BLaER1 (cell line): ENCODE data around the gene MYO3B.
A peak's percentile ranks its signal among the peaks of the same experiment; 100 is the strongest.

Experiments used
- H3K27ac ChIP-seq: shearing (Covaris generic); formaldehyde crosslinking; 2 replicates; pipeline ENCODE4 v1.8.1; 2022
- H3K27me3 ChIP-seq: shearing (Covaris generic); formaldehyde crosslinking; 2 replicates; pipeline ENCODE4 v1.8.1; 2022
- H3K36me3 ChIP-seq: shearing (Covaris generic); formaldehyde crosslinking; 2 replicates; pipeline ENCODE4 v1.8.1; 2022
- H3K4me1 ChIP-seq: shearing (Covaris generic); formaldehyde crosslinking; 2 replicates; pipeline ENCODE4 v1.8.1; 2022
- H3K4me2 ChIP-seq: shearing (Covaris generic); formaldehyde crosslinking; 2 replicates; pipeline ENCODE4 v1.8.1; 2022
- H3K4me3 ChIP-seq: shearing (Covaris generic); formaldehyde crosslinking; 2 replicates; pipeline ENCODE4 v1.8.1; 2022
- H3K9ac ChIP-seq: shearing (Covaris generic); formaldehyde crosslinking; 2 replicates; pipeline ENCODE4 v1.8.1; 2022
- H3K9me3 ChIP-seq: shearing (Covaris generic); formaldehyde crosslinking; 2 replicates; pipeline ENCODE4 v1.8.1; 2022
- H4K20me1 ChIP-seq: shearing (Covaris generic); formaldehyde crosslinking; 2 replicates; pipeline ENCODE4 v1.8.1; 2022
- Cebpa-rat ChIP-seq: shearing (Covaris generic); IDR thresholded peaks from 2 replicates; pipeline ENCODE4 v1.8.1; 2022

The MYO3B gene

DNA sequence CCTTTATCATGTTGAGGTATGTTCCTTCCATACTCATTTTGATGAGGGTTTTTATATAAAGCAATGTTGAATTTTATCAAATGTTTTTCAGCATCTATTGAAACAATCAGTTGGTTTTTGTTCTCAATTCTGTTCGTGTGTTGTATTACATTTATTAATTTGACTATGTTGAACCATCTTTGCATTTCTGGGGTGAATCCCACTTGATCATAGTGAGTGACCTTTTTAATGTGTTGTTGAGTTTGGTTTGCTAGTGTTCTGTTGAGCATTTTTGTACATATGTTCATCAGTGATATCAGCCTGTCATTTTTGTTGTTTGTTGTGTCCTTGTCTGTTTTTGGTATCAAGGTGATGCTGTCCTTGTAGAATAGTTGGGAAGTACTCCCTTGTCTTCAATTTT is 110.9 kb downstream of the MYO3B start:
- no peak overlapping the region for H3K4me3 ChIP-seq
- H3K9ac ChIP-seq: no peak overlapping the region
- H3K27me3 ChIP-seq: no peaks in the 10 kb centered on the region
- no peak overlapping the region for H3K4me2 ChIP-seq
- no peak overlapping the region for H3K27ac ChIP-seq
- H3K36me3 ChIP-seq: no peaks in the 10 kb centered on the region
- no peaks in the 10 kb centered on the region for H4K20me1 ChIP-seq
- H3K9me3 ChIP-seq: peaks cover 9% of the 10 kb centered on the region
- no peak for TF ChIP-seq Cebpa-rat
- peaks cover 4% of the 10 kb centered on the region for H3K4me1 ChIP-seq

DNA sequence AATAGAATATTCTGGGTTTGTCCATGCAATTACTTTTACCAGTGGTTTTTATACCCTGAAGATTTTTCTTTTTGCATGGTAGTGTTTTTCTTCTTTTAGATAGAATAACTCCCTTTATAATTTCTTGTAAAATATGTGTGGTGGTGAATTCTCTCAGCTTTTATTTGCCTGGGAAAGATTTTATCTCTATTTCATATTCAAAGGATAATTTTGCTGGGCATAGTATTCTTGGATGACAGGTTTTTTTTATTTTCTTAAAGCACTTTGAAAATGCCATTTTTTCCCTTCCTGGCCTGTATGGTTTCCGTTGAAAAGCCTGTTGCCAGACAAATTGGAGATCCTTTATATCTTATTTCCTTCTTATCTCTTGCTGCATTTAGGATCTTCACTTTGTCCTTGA is 113.5 kb downstream of the MYO3B start:
- peaks cover 18% of the 10 kb centered on the region for H3K9me3 ChIP-seq

GRCh38 chr2:170292415-170292814 is 114.5 kb downstream of the MYO3B start:
- Histone ChIP-seq H3K4me2 (no peak overlapping the region), H3K4me1 (no peaks in the 10 kb centered on the region), H3K4me3 (no peak overlapping the region), H3K9ac (no peak overlapping the region), H3K27me3 (no peaks in the 10 kb centered on the region), H4K20me1 (no peaks in the 10 kb centered on the region), H3K9me3 (peaks cover 22% of the 10 kb centered on the region), H3K27ac (no peak overlapping the region), H3K36me3 (no peaks in the 10 kb centered on the region)
- TF ChIP-seq Cebpa-rat: no peak

More for the DNA sequence above, 113.5 kb downstream of the MYO3B start:
- Histone ChIP-seq H4K20me1 (no peaks in the 10 kb centered on the region), H3K9ac (no peak overlapping the region), H3K27me3 (no peaks in the 10 kb centered on the region), H3K4me2 (no peak overlapping the region), H3K27ac (no peak overlapping the region), H3K4me1 (no peaks in the 10 kb centered on the region), H3K36me3 (no peaks in the 10 kb centered on the region), H3K4me3 (no peak overlapping the region)
- no peak for TF ChIP-seq Cebpa-rat

GRCh38 chr2:170297496-170297895 is 119.5 kb downstream of the MYO3B start:
- Histone ChIP-seq H3K27me3 (no peaks in the 10 kb centered on the region), H3K4me2 (no peak overlapping the region), H3K9me3 (peaks cover 13% of the 10 kb centered on the region), H3K9ac (no peak overlapping the region), H3K4me1 (peaks cover 9% of the 10 kb centered on the region), H3K36me3 (no peaks in the 10 kb centered on the region), H3K4me3 (no peak overlapping the region), H4K20me1 (no peaks in the 10 kb centered on the region), H3K27ac (no peak overlapping the region)
- no peak for TF ChIP-seq Cebpa-rat

- H3K4me1 ChIP-seq: peaks cover 9% of the 10 kb centered on the region
- H3K36me3 ChIP-seq: no peaks in the 10 kb centered on the region
- TF ChIP-seq Cebpa-rat: no peak
- no peaks in the 10 kb centered on the region for H4K20me1 ChIP-seq
- H3K27me3 ChIP-seq: no peaks in the 10 kb centered on the region
- no peak overlapping the region for H3K9ac ChIP-seq
- no peak overlapping the region for H3K4me3 ChIP-seq
- H3K9me3 ChIP-seq: peaks cover 13% of the 10 kb centered on the region
- H3K27ac ChIP-seq: no peak overlapping the region
- peak overlapping the region; percentile 46 for H3K4me2 ChIP-seq
Measured at GRCh38 chr2:170298115-170298514, 120.2 kb downstream of the MYO3B start.

- H4K20me1 ChIP-seq: no peaks in the 10 kb centered on the region
- no peaks in the 10 kb centered on the region for H3K36me3 ChIP-seq
- no peaks in the 10 kb centered on the region for H3K27me3 ChIP-seq
- no peak overlapping the region for H3K27ac ChIP-seq
- H3K4me2 ChIP-seq: no peak overlapping the region
- TF ChIP-seq Cebpa-rat: no peak
- peaks cover 9% of the 10 kb centered on the region for H3K4me1 ChIP-seq
- no peak overlapping the region for H3K9ac ChIP-seq
- H3K9me3 ChIP-seq: peaks cover 13% of the 10 kb centered on the region
- no peak overlapping the region for H3K4me3 ChIP-seq
Measured at GRCh38 chr2:170298861-170299429, 121.0 kb downstream of the MYO3B start.

GRCh38 chr2:170300993-170301392 is 123.0 kb downstream of the MYO3B start:
- Histone ChIP-seq H3K4me3 (no peak overlapping the region), H3K27ac (no peak overlapping the region), H3K4me1 (peaks cover 9% of the 10 kb centered on the region), H3K9me3 (peaks cover 9% of the 10 kb centered on the region), H3K9ac (no peak overlapping the region), H3K36me3 (no peaks in the 10 kb centered on the region), H4K20me1 (no peaks in the 10 kb centered on the region), H3K4me2 (no peak overlapping the region), H3K27me3 (no peaks in the 10 kb centered on the region)
- TF ChIP-seq Cebpa-rat: no peak

DNA sequence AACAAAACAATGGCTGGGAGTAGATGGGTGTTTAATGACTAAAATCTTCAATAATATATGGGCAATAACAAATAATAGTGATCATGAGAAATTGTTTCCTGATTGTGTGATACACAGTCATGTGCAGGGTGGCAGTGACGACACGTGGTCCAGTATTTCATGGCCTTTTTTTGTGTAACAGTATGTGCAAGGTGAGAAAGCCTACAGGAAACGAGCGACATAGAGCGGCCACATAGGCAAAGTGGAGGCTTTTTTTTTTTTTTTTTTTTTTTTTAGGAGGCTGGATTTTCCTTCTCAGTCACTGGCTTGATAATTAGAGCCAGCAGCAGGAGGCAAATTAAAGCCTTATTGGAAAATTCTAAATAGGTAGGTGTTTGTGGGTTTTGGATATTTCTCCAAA is 123.7 kb downstream of the MYO3B start:
- H3K27me3 ChIP-seq: no peaks in the 10 kb centered on the region
- H3K9me3 ChIP-seq: 0 out of 2 replicates have a peak, but pooled peaks cover 3% of the 10 kb centered on the region
- no peak overlapping the region for H3K27ac ChIP-seq
- H4K20me1 ChIP-seq: no peaks in the 10 kb centered on the region
- TF ChIP-seq Cebpa-rat: no peak
- no peak overlapping the region for H3K9ac ChIP-seq
- peaks cover 9% of the 10 kb centered on the region for H3K4me1 ChIP-seq
- H3K36me3 ChIP-seq: no peaks in the 10 kb centered on the region
- H3K4me2 ChIP-seq: no peak overlapping the region
- H3K4me3 ChIP-seq: no peak overlapping the region

DNA sequence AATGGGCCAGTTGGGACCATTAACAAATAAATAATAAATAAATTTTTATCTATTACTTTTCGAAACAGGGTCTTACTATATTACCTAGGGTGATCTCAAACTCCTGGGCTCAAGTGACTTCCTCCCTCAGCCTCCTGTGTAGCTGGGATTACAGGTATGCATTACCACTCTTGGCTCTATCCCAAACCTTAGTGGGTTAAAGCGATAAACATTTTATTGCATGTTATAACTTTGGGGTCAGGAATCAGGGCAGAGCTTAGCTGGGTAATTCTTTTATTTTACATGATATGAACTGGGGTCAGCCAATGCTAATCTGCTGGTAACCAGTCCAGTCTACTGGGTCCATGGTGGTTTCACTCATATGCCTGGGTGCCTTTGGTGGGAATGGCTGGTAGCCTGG is 127.8 kb downstream of the MYO3B start:
- no peak overlapping the region for H3K27ac ChIP-seq
- H3K9me3 ChIP-seq: no peaks in the 10 kb centered on the region
- no peak overlapping the region for H3K9ac ChIP-seq
- H3K27me3 ChIP-seq: no peaks in the 10 kb centered on the region
- H3K4me2 ChIP-seq: no peak overlapping the region
- H3K4me3 ChIP-seq: no peak overlapping the region
- H3K36me3 ChIP-seq: no peaks in the 10 kb centered on the region
- no peak for TF ChIP-seq Cebpa-rat
- H3K4me1 ChIP-seq: no peaks in the 10 kb centered on the region
- H4K20me1 ChIP-seq: no peaks in the 10 kb centered on the region

DNA sequence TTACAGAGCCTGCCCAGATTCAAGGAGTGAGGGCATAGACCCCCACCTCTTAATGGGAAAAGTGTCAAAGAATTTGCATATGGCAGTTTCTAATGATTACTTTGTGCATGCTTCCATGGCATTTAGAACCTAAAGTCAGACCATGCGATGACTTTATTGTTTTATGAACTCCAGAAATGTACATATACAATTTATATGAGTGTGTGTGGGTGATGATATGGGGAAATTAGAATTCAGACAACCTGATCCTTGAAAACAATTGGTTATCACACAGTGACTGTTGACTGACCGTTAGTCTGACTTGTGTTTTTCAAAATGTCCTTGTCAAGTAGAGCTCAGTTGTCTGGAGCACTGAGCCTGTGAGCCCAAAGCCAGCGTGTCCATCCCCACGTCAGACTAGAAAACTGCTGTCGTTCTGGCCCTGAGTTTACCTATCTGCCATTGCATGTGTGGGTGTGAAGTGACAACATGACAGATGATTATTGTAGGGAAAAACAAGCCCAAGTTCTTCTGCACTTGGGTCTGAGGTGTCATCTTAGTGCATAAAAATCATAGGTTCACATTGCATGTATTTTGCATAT is 128.4 kb downstream of the MYO3B start:
- Histone ChIP-seq H3K4me2 (no peak overlapping the region), H3K27ac (no peak overlapping the region), H4K20me1 (no peaks in the 10 kb centered on the region), H3K27me3 (no peaks in the 10 kb centered on the region), H3K9ac (no peak overlapping the region), H3K9me3 (no peaks in the 10 kb centered on the region), H3K4me3 (no peak overlapping the region), H3K4me1 (no peaks in the 10 kb centered on the region), H3K36me3 (no peaks in the 10 kb centered on the region)
- no peak for TF ChIP-seq Cebpa-rat

GRCh38 chr2:170307052-170307451 is 129.1 kb downstream of the MYO3B start:
- TF ChIP-seq Cebpa-rat: no peak
- no peaks in the 10 kb centered on the region for H4K20me1 ChIP-seq
- H3K27me3 ChIP-seq: no peaks in the 10 kb centered on the region
- no peaks in the 10 kb centered on the region for H3K4me1 ChIP-seq
- H3K27ac ChIP-seq: no peak overlapping the region
- H3K4me3 ChIP-seq: no peak overlapping the region
- no peak overlapping the region for H3K4me2 ChIP-seq
- H3K9me3 ChIP-seq: no peaks in the 10 kb centered on the region
- no peak overlapping the region for H3K9ac ChIP-seq
- no peaks in the 10 kb centered on the region for H3K36me3 ChIP-seq
